Measurements from ENCODE around the gene CMIP.
"Not testable (repeated sequence)": the region's sequence is repeated elsewhere in the genome, so short reads cannot be mapped to it uniquely, and the experiment has no call there.

Gene CMIP

GRCh38 chr16:81524885-81525284 lies 80.3 kb downstream of the CMIP start:
- peak overlapping the region; percentile 100 for H3K27ac ChIP-seq
- not testable (repeated sequence) for DNase-seq (ENCODE audit: low read depth, low spot score)

- H3K27ac ChIP-seq, result peak overlapping the region; percentile 100
- DNase-seq (ENCODE audit: low read depth, low spot score), result no peak
Observed at GRCh38 chr16:81526199-81526598, 81.6 kb downstream of the CMIP start.

- DNase-seq (ENCODE audit: low read depth, low spot score), result peak; percentile 99
- peak overlapping the region; percentile 100 for H3K27ac ChIP-seq
Observed at GRCh38 chr16:81526935-81527334, 82.3 kb downstream of the CMIP start.

GRCh38 chr16:81527477-81528178 lies 83.0 kb downstream of the CMIP start:
- peak overlapping the region; percentile 100 for H3K27ac ChIP-seq
- DNase-seq (ENCODE audit: low read depth, low spot score), result no peak

- DNase-seq (ENCODE audit: low read depth, low spot score), result no peak
- peak overlapping the region; percentile 100 for H3K27ac ChIP-seq
Observed at GRCh38 chr16:81528256-81528655, 83.6 kb downstream of the CMIP start.

- H3K27ac ChIP-seq, result peak overlapping the region; percentile 100
- DNase-seq (ENCODE audit: low read depth, low spot score), result peak; percentile 94
Observed at GRCh38 chr16:81530296-81530721, 85.7 kb downstream of the CMIP start.

GRCh38 chr16:81530814-81531213 lies 86.2 kb downstream of the CMIP start:
- peak; percentile 44 for DNase-seq (ENCODE audit: low read depth, low spot score)
- peak overlapping the region; percentile 100 for H3K27ac ChIP-seq

- H3K27ac ChIP-seq, result peak overlapping the region; percentile 100
- DNase-seq (ENCODE audit: low read depth, low spot score), result peak; percentile 99
Observed at GRCh38 chr16:81531419-81531821, 86.8 kb downstream of the CMIP start.

GRCh38 chr16:81532491-81533174 lies 88.0 kb downstream of the CMIP start:
- DNase-seq (ENCODE audit: low read depth, low spot score), result no peak
- H3K27ac ChIP-seq, result peak overlapping the region; percentile 100

- H3K27ac ChIP-seq, result peak overlapping the region; percentile 100
- no peak for DNase-seq (ENCODE audit: low read depth, low spot score)
Observed at GRCh38 chr16:81533175-81533507, 88.5 kb downstream of the CMIP start.

- DNase-seq (ENCODE audit: low read depth, low spot score), result no peak
- H3K27ac ChIP-seq, result no peak overlapping the region
Observed at GRCh38 chr16:81535679-81536360, 91.2 kb downstream of the CMIP start.

GRCh38 chr16:81536648-81537047 lies 92.0 kb downstream of the CMIP start:
- DNase-seq (ENCODE audit: low read depth, low spot score), result no peak
- no peak overlapping the region for H3K27ac ChIP-seq

- H3K27ac ChIP-seq, result no peak overlapping the region
- no peak for DNase-seq (ENCODE audit: low read depth, low spot score)
Observed at GRCh38 chr16:81537721-81538561, 93.3 kb downstream of the CMIP start.

- DNase-seq (ENCODE audit: low read depth, low spot score), result no peak
- no peak overlapping the region for H3K27ac ChIP-seq
Observed at GRCh38 chr16:81539009-81539758, 94.6 kb downstream of the CMIP start.

GRCh38 chr16:81539759-81540472 lies 95.3 kb downstream of the CMIP start:
- H3K27ac ChIP-seq, result no peak overlapping the region
- no peak for DNase-seq (ENCODE audit: low read depth, low spot score)

GRCh38 chr16:81541314-81541713 lies 96.7 kb downstream of the CMIP start:
- no peak for DNase-seq (ENCODE audit: low read depth, low spot score)
- H3K27ac ChIP-seq, result no peak overlapping the region

- no peak for DNase-seq (ENCODE audit: low read depth, low spot score)
- H3K27ac ChIP-seq, result no peak overlapping the region
Observed at GRCh38 chr16:81542609-81543570, 98.3 kb downstream of the CMIP start.

- H3K27ac ChIP-seq, result no peak overlapping the region
- no peak for DNase-seq (ENCODE audit: low read depth, low spot score)
Observed at GRCh38 chr16:81543571-81543970, 99.0 kb downstream of the CMIP start.

Measured in epithelial cell of prostate (primary cell).